Measurements from ENCODE around the gene DPF3.

The DPF3 gene

GRCh38 chr14:72788972-72789728 lies 104.8 kb downstream of the DPF3 start:
- Histone ChIP-seq H3K9ac (ENCODE audit: low read length) (no peak overlapping the region), H3K4me3 (ENCODE audit: low read length) (no peak overlapping the region), H3K27ac (ENCODE audit: low read length) (no peak overlapping the region), H3K27me3 (ENCODE audit: control insufficient read depth, insufficient read depth, low read length) (no peaks in the 10 kb centered on the region), H3K36me3 (ENCODE audit: control insufficient read depth, low read depth, low read length) (no peaks in the 10 kb centered on the region), H3K9me3 (ENCODE audit: control insufficient read depth, low read depth, low read length) (no peaks in the 10 kb centered on the region), H3K4me1 (ENCODE audit: control insufficient read depth, low read depth, low read length) (peaks cover 10% of the 10 kb centered on the region)

GRCh38 chr14:72788255-72788654 lies 105.6 kb downstream of the DPF3 start:
- Histone ChIP-seq H3K27ac (ENCODE audit: low read length) (no peak overlapping the region), H3K36me3 (ENCODE audit: control insufficient read depth, low read depth, low read length) (no peaks in the 10 kb centered on the region), H3K9ac (ENCODE audit: low read length) (no peak overlapping the region), H3K27me3 (ENCODE audit: control insufficient read depth, insufficient read depth, low read length) (no peaks in the 10 kb centered on the region), H3K4me3 (ENCODE audit: low read length) (no peak overlapping the region), H3K4me1 (ENCODE audit: control insufficient read depth, low read depth, low read length) (peaks cover 10% of the 10 kb centered on the region), H3K9me3 (ENCODE audit: control insufficient read depth, low read depth, low read length) (no peaks in the 10 kb centered on the region)

DNA sequence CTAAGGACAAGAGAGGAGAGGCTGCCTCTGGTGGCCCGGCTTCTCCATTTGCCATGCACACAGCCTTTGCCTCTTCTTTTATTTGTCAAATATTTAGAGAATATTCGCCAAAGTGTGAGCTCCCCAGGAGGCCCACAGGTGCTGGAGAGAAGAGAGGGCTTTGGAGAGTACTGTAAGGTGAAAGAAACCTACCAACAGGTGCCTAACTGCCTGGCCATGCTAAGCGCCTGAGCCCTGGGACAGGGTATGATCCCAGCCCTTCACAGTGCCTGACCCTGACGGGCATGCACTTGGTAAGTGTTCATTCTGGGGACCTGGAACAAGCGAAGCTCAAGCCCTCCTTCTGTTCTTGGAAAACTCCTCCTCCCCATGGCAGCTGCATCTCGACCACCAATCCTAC lies 106.1 kb downstream of the DPF3 start:
- Histone ChIP-seq H3K27ac (ENCODE audit: low read length) (no peak overlapping the region), H3K4me3 (ENCODE audit: low read length) (no peak overlapping the region), H3K27me3 (ENCODE audit: control insufficient read depth, insufficient read depth, low read length) (no peaks in the 10 kb centered on the region), H3K9me3 (ENCODE audit: control insufficient read depth, low read depth, low read length) (no peaks in the 10 kb centered on the region), H3K36me3 (ENCODE audit: control insufficient read depth, low read depth, low read length) (no peaks in the 10 kb centered on the region), H3K9ac (ENCODE audit: low read length) (no peak overlapping the region), H3K4me1 (ENCODE audit: control insufficient read depth, low read depth, low read length) (peaks cover 10% of the 10 kb centered on the region)

DNA sequence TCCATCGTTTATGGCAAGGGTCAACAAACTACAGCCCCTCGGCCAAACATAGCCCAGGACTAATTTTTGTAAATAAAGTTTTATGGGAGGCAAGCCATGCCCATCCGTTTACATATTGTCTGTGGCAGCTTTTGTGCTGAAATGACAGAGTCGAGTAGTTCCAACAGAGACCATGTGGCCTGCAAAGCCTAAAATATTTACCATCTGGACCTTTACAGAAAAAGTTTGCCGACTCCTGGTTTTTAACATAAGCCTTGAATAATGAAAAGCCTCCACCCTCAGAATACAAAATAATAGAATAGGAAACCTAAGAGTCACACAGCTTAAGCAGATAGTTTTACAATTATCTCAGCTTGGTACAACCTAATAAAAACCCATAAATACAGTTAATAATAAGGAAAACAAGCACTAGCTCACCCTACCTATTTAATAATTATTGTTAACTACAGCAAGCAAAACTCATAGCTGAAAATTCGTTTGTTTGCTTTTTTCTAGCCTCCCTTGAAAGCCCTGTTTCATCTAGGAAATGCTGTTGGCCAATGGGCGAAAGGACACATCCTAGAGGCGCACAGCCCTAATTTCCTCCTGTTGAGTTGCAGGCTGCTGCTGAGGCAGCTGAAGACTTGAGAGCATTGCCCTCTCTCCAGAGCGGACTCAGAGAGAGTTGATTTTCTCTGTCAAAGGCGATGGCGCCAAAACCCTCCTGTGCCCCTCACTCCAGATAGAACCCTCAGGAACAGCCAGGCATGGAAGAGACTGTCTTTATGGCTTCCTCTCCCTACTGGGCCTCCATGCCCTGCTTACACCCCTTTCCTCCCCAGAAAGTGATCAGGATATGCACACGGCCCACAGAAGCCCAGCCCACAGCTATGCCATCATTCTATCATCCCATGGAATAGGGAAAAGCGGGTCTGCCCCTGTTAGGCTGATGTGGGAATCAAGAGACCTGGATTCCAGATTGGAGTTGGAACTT lies 107.2 kb downstream of the DPF3 start:
- Histone ChIP-seq H3K4me3 (ENCODE audit: low read length) (no peak overlapping the region), H3K36me3 (ENCODE audit: control insufficient read depth, low read depth, low read length) (no peaks in the 10 kb centered on the region), H3K27ac (ENCODE audit: low read length) (no peak overlapping the region), H3K4me1 (ENCODE audit: control insufficient read depth, low read depth, low read length) (peaks cover 2% of the 10 kb centered on the region), H3K27me3 (ENCODE audit: control insufficient read depth, insufficient read depth, low read length) (no peaks in the 10 kb centered on the region), H3K9me3 (ENCODE audit: control insufficient read depth, low read depth, low read length) (no peaks in the 10 kb centered on the region), H3K9ac (ENCODE audit: low read length) (no peak overlapping the region)

DNA sequence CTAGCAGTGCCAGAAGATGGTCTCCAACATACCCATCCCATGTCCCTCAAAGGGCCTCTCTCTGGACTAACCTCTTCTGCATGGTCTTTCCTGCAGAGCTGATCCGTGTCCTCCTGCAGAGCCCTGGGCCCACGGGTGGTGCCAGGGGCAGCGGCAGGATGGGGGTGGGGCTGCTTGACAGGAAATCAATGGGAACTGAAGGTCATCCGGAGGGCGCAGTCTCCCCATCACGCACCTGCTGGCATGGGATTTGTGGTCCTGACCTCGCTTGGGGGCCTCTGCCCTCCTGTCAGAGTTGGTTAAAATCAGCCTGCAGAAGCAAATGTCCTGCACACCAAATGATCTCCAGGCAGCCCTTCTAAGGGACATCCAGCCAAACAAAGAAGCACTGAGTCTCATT lies 110.2 kb downstream of the DPF3 start:
- H3K4me3 ChIP-seq (ENCODE audit: low read length): no peak overlapping the region
- no peaks in the 10 kb centered on the region for H3K9me3 ChIP-seq (ENCODE audit: control insufficient read depth, low read depth, low read length)
- H3K27me3 ChIP-seq (ENCODE audit: control insufficient read depth, insufficient read depth, low read length): no peaks in the 10 kb centered on the region
- H3K27ac ChIP-seq (ENCODE audit: low read length): no peak overlapping the region
- no peak overlapping the region for H3K9ac ChIP-seq (ENCODE audit: low read length)
- H3K36me3 ChIP-seq (ENCODE audit: control insufficient read depth, low read depth, low read length): no peaks in the 10 kb centered on the region
- H3K4me1 ChIP-seq (ENCODE audit: control insufficient read depth, low read depth, low read length): no peaks in the 10 kb centered on the region

DNA sequence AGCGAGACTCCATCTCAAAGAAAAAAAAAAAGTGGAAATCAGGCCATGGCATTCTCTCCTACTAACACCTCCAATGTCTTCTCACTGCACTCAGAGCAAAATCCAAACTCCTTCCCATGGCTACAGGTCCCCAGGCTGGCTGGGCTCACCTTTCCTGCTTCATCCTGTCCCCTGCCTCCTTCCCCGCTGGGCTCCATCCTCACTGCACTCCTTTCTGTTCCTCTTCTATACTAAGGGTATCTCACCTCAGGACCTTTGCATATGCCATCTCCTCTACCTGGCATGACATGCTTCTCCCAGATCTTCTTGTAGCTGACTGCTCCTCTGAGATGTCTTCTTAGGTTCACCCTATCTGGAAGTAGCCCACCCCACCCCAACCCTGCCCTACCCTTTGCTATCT lies 111.1 kb downstream of the DPF3 start:
- Histone ChIP-seq H3K9me3 (ENCODE audit: control insufficient read depth, low read depth, low read length) (peaks cover 3% of the 10 kb centered on the region), H3K27ac (ENCODE audit: low read length) (no peak overlapping the region), H3K27me3 (ENCODE audit: control insufficient read depth, insufficient read depth, low read length) (no peaks in the 10 kb centered on the region), H3K36me3 (ENCODE audit: control insufficient read depth, low read depth, low read length) (no peaks in the 10 kb centered on the region), H3K4me3 (ENCODE audit: low read length) (no peak overlapping the region), H3K4me1 (ENCODE audit: control insufficient read depth, low read depth, low read length) (no peaks in the 10 kb centered on the region), H3K9ac (ENCODE audit: low read length) (no peak overlapping the region)

- Histone ChIP-seq H3K4me1 (ENCODE audit: control insufficient read depth, low read depth, low read length) (no peaks in the 10 kb centered on the region), H3K36me3 (ENCODE audit: control insufficient read depth, low read depth, low read length) (no peaks in the 10 kb centered on the region), H3K9ac (ENCODE audit: low read length) (no peak overlapping the region), H3K9me3 (ENCODE audit: control insufficient read depth, low read depth, low read length) (peaks cover 4% of the 10 kb centered on the region), H3K27me3 (ENCODE audit: control insufficient read depth, insufficient read depth, low read length) (no peaks in the 10 kb centered on the region), H3K27ac (ENCODE audit: low read length) (no peak overlapping the region), H3K4me3 (ENCODE audit: low read length) (no peak overlapping the region)
These were observed 112.1 kb downstream of the DPF3 start for GRCh38 chr14:72781561-72782508.

DNA sequence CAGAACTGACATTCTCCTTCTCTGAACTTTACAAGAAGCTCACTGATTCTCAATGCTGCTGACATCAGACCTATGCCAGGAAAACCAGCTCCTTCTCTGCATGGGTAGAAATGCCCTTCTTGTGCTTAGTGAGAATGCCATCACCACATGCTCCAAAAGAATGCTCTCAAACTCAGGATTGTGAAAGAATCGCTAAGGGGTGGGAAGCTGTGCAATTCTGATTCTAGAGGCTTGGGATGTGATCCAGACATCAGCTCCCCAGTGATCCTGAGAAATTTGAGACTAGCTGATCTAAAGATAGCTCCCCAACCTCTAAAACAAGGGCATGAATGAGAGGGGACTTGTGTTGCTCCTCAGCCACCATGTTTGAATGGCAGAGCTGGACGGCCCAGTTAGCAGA lies 113.2 kb downstream of the DPF3 start:
- H3K27ac ChIP-seq (ENCODE audit: low read length): no peak overlapping the region

GRCh38 chr14:72779679-72780078 lies 114.2 kb downstream of the DPF3 start:
- Histone ChIP-seq H3K4me3 (ENCODE audit: low read length) (no peak overlapping the region), H3K36me3 (ENCODE audit: control insufficient read depth, low read depth, low read length) (no peaks in the 10 kb centered on the region), H3K9me3 (ENCODE audit: control insufficient read depth, low read depth, low read length) (peaks cover 4% of the 10 kb centered on the region), H3K27me3 (ENCODE audit: control insufficient read depth, insufficient read depth, low read length) (no peaks in the 10 kb centered on the region), H3K4me1 (ENCODE audit: control insufficient read depth, low read depth, low read length) (no peaks in the 10 kb centered on the region), H3K9ac (ENCODE audit: low read length) (no peak overlapping the region), H3K27ac (ENCODE audit: low read length) (no peak overlapping the region)

More for the DNA sequence above, 113.2 kb downstream of the DPF3 start:
- H3K9ac ChIP-seq (ENCODE audit: low read length): no peak overlapping the region
- no peaks in the 10 kb centered on the region for H3K36me3 ChIP-seq (ENCODE audit: control insufficient read depth, low read depth, low read length)
- H3K9me3 ChIP-seq (ENCODE audit: control insufficient read depth, low read depth, low read length): peaks cover 4% of the 10 kb centered on the region
- H3K4me3 ChIP-seq (ENCODE audit: low read length): no peak overlapping the region
- no peaks in the 10 kb centered on the region for H3K4me1 ChIP-seq (ENCODE audit: control insufficient read depth, low read depth, low read length)
- no peaks in the 10 kb centered on the region for H3K27me3 ChIP-seq (ENCODE audit: control insufficient read depth, insufficient read depth, low read length)

DNA sequence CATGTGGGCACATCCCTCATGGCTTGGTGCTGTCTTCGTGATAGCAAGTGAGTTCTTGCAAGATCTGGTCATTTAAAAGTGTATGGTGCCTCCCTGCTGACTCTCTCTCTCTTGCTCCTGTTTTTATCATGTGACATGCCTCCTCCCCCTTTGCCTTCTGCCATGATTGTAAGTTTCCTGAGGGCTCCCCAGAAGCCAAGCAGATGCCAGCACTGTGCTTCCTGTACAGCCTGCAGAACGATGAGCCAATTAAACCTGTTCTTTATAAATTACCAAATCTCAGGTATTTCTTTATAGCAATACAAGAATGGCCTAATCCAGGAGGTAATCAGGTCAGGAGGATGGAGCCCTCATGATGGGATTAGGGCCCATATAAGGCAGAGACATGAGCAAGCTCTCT lies 116.3 kb downstream of the DPF3 start:
- H3K9me3 ChIP-seq (ENCODE audit: control insufficient read depth, low read depth, low read length): peaks cover 4% of the 10 kb centered on the region
- no peak overlapping the region for H3K4me3 ChIP-seq (ENCODE audit: low read length)
- H3K4me1 ChIP-seq (ENCODE audit: control insufficient read depth, low read depth, low read length): no peaks in the 10 kb centered on the region
- no peak overlapping the region for H3K27ac ChIP-seq (ENCODE audit: low read length)
- H3K36me3 ChIP-seq (ENCODE audit: control insufficient read depth, low read depth, low read length): no peaks in the 10 kb centered on the region
- no peaks in the 10 kb centered on the region for H3K27me3 ChIP-seq (ENCODE audit: control insufficient read depth, insufficient read depth, low read length)
- no peak overlapping the region for H3K9ac ChIP-seq (ENCODE audit: low read length)

GRCh38 chr14:72776701-72777261 lies 117.1 kb downstream of the DPF3 start:
- Histone ChIP-seq H3K4me1 (ENCODE audit: control insufficient read depth, low read depth, low read length) (no peaks in the 10 kb centered on the region), H3K4me3 (ENCODE audit: low read length) (no peak overlapping the region), H3K27ac (ENCODE audit: low read length) (no peak overlapping the region), H3K27me3 (ENCODE audit: control insufficient read depth, insufficient read depth, low read length) (no peaks in the 10 kb centered on the region), H3K9ac (ENCODE audit: low read length) (no peak overlapping the region), H3K9me3 (ENCODE audit: control insufficient read depth, low read depth, low read length) (peaks cover 4% of the 10 kb centered on the region), H3K36me3 (ENCODE audit: control insufficient read depth, low read depth, low read length) (no peaks in the 10 kb centered on the region)

All from iPS-18a (cell line).